Astrocyte of the spinal cord (primary cell): Measurements from ENCODE around the gene LRRC27.
"Not testable (repeated sequence)": the region's sequence is repeated elsewhere in the genome, so short reads cannot be mapped to it uniquely, and the experiment has no call there.

Source experiments
- DNase-seq: peaks from one replicate; pipeline ENCODE4 v3.0.0; 2011; ENCODE audit warnings: low read depth, low spot score
- H3K4me3 ChIP-seq: 2 replicates; pipeline ENCODE4 v1.5.1; 2011; ENCODE audit warnings: low read depth, mild to moderate bottlenecking, low read length, moderate library complexity
- in situ Hi-C: cut with HindIII; loops from 2 replicates; pipeline ENCODE4 v1.10.0; 2017; ENCODE audit warnings: low sequenced_read_pairs
- TF ChIP-seq, protein P1 (sequence below): IDR thresholded peaks from 2 replicates; pipeline ENCODE4 v1.5.1; 2012; ENCODE audit warnings: low read depth, mild to moderate bottlenecking, low read length, inconsistent platforms

LRRC27 gene

GRCh38 chr10:132292287-132293200 is 39.4 kb upstream of the LRRC27 start:
- no peak overlapping the region for H3K4me3 ChIP-seq
- DNase-seq, result no peak
- TF ChIP-seq, protein P1, sequence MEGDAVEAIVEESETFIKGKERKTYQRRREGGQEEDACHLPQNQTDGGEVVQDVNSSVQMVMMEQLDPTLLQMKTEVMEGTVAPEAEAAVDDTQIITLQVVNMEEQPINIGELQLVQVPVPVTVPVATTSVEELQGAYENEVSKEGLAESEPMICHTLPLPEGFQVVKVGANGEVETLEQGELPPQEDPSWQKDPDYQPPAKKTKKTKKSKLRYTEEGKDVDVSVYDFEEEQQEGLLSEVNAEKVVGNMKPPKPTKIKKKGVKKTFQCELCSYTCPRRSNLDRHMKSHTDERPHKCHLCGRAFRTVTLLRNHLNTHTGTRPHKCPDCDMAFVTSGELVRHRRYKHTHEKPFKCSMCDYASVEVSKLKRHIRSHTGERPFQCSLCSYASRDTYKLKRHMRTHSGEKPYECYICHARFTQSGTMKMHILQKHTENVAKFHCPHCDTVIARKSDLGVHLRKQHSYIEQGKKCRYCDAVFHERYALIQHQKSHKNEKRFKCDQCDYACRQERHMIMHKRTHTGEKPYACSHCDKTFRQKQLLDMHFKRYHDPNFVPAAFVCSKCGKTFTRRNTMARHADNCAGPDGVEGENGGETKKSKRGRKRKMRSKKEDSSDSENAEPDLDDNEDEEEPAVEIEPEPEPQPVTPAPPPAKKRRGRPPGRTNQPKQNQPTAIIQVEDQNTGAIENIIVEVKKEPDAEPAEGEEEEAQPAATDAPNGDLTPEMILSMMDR, result no peak
- in situ Hi-C loops, result no loop called here

DNA sequence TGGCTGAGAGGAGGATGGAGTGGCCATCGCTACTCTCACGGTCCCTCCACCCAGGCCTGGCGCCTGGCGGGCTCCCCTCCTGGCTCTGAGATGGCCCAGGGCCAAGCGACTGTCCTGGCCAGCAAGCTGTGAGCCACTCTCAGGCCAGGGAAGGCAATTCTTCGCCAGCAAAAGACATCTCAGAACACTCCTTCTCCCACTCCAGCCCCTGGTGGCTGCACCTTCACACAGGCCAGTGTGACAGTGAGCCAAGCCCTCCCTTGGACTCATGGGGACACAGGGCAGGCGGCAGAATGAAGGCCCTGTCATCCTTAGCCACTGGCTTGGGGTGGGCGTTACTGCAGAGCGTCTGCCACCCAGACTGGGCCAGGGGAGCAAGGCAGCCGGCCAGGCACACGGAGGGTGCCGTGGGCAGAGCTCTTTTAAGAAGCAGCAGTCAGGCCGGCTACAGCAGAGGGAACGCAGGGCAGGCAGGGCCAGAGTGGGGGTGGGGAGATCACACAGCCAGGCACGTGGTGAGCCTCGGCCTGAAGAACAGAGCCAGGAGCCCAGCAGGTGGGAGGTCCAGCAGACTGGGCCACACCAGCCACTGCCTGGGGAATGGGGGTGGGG is 38.7 kb upstream of the LRRC27 start:
- TF ChIP-seq, protein P1, result no peak
- in situ Hi-C loops, result no loop called here
- no peak overlapping the region for H3K4me3 ChIP-seq
- DNase-seq, result no peak

- in situ Hi-C loops, result no loop called here
- TF ChIP-seq, protein P1, result no peak
- no peak overlapping the region for H3K4me3 ChIP-seq
- no peak for DNase-seq
Measured at GRCh38 chr10:132293813-132294520, 38.0 kb upstream of the LRRC27 start.

DNA sequence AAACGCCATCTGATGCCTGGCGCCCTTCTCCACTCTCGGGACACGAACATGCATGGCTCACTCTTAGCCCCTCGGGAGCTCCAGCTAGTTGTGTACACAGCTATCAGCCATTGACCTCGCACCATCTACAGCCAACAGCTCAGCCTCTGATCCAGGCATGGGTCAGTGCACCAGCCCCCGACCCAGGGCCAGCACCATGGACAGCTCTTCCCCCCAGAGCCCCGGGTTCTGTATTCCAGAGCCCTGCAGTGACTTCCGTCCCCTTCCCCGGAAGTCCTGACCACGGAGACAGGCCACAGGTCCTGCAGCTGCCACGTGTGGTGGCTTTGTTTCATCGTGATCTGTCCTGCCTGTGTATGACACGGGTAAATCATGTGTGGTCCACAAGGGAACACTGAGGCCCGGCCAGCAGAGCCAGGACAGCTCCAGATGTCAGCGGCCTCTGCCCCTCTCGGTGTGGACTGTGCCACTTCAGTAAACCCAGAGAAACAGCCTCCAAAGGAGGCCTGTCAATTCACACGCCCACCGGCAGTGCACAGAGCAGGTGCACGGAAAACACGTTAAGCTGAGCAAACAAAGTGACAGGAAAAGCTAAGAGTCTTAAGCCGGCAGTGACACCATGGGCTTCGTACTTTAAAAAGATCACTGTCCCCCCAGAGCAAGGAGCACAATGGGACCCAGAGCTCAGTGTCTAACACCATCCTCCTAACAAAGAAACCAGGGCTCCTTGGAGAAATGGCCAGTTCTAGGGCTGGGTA is 37.3 kb upstream of the LRRC27 start:
- TF ChIP-seq, protein P1, result no peak
- in situ Hi-C loops, result no loop called here
- DNase-seq, result no peak
- no peak overlapping the region for H3K4me3 ChIP-seq

DNA sequence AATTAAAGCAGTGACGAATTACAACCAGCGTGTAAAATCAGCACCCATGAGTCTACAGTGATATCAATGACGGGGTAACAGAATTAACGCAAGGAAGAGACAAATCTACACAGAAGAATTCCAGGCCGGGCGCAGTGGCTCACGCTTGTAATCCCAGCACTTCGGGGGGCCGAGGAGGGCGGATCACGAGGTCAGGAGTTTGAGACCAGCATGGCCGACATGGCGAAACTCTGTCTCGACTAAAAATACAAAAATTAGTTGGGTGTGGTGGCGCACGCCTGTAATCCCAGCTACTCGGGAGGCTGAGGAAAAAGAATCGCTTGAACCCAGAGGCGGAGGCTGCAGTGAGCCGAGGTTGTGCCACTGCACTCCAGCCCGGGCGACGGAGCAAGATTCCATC is 36.5 kb upstream of the LRRC27 start:
- DNase-seq, in situ Hi-C loops, H3K4me3 ChIP-seq: not testable (repeated sequence)

GRCh38 chr10:132296666-132297443 is 35.1 kb upstream of the LRRC27 start:
- DNase-seq, result no peak
- TF ChIP-seq, protein P1, result no peak
- no peak overlapping the region for H3K4me3 ChIP-seq
- in situ Hi-C loops, result no loop called here
